Hepatocyte (in vitro differentiated cells): ENCODE results near the gene GUK1. TPM values are rescaled to one million over a fixed set of nuclear protein-coding genes. Genes with fewer than 3 reads are reported as not detected.
"Not testable (repeated sequence)": the region's sequence is repeated elsewhere in the genome, so short reads cannot be mapped to it uniquely, and the experiment has no call there.

Experiments
- DNase-seq: peaks from one replicate; pipeline ENCODE4 v3.0.0-alpha.2; 2016; ENCODE audit warnings: low spot score
- H2AFZ ChIP-seq: fragments of 200-600 bp; sonication (generic); 2 replicates; pipeline ENCODE4 v1.6.0; 2016; ENCODE audit warnings: antibody characterized with exemption, mild to moderate bottlenecking
- H3K27ac ChIP-seq: fragments of 200-600 bp; sonication (generic); 2 replicates; pipeline ENCODE4 v1.5.1; 2016; ENCODE audit warnings: mild to moderate bottlenecking
- H3K27me3 ChIP-seq: fragments of 200-600 bp; sonication (generic); 2 replicates; pipeline ENCODE4 v1.6.1; 2016
- H3K36me3 ChIP-seq: fragments of 200-600 bp; sonication (generic); replicated peaks from 2 replicates; pipeline ENCODE4 v1.5.1; 2016; ENCODE audit warnings: low read depth; ENCODE audit not compliant: insufficient read depth
- H3K4me1 ChIP-seq: fragments of 200-600 bp; sonication (generic); 2 replicates; pipeline ENCODE4 v1.5.1; 2016; ENCODE audit warnings: mild to moderate bottlenecking, moderate library complexity; ENCODE audit not compliant: insufficient read depth
- H3K4me2 ChIP-seq: fragments of 200-600 bp; sonication (generic); 2 replicates; pipeline ENCODE4 v1.6.0; 2016
- H3K4me3 ChIP-seq: fragments of 200-600 bp; sonication (generic); 2 replicates; pipeline ENCODE4 v1.5.1; 2016; ENCODE audit warnings: mild to moderate bottlenecking
- H3K79me2 ChIP-seq: fragments of 200-600 bp; sonication (generic); 2 replicates; pipeline ENCODE4 v1.6.0; 2017; ENCODE audit warnings: mild to moderate bottlenecking
- H3K9me2 ChIP-seq: fragments of 200-600 bp; sonication (generic); replicated peaks from 2 replicates; pipeline ENCODE4 v1.6.0; 2017; ENCODE audit warnings: mild to moderate bottlenecking; ENCODE audit not compliant: insufficient read depth
- H3K9me3 ChIP-seq: fragments of 200-600 bp; sonication (generic); 2 replicates; pipeline ENCODE4 v1.5.1; 2016; ENCODE audit warnings: low read depth, mild to moderate bottlenecking
- H4K20me1 ChIP-seq: fragments of 200-600 bp; sonication (generic); 2 replicates; pipeline ENCODE4 v1.6.0; 2016; ENCODE audit warnings: mild to moderate bottlenecking; ENCODE audit not compliant: insufficient read depth, poor library complexity, severe bottlenecking
- CTCF ChIP-seq: fragments of 200-600 bp; sonication (generic); IDR thresholded peaks from 2 replicates; pipeline ENCODE4 v1.5.1; 2016; ENCODE audit warnings: antibody characterized with exemption, mild to moderate bottlenecking; ENCODE audit not compliant: poor library complexity
- EZH2 ChIP-seq: fragments of 200-600 bp; sonication (generic); IDR thresholded peaks from 2 replicates; pipeline ENCODE4 v1.6.1; 2016; ENCODE audit warnings: antibody characterized with exemption, mild to moderate bottlenecking, borderline replicate concordance
- EZH2phosphoT487 ChIP-seq: fragments of 200-600 bp; sonication (generic); IDR thresholded peaks from one replicate; pipeline ENCODE4 v1.6.1; 2018; ENCODE audit warnings: antibody characterized with exemption, mild to moderate bottlenecking, low read depth, moderate library complexity; ENCODE audit not compliant: unreplicated experiment, severe bottlenecking
- WGBS: methylation state at CpG from one replicate; pipeline ENCODE4 v1.1.6; 2016; ENCODE audit warnings: low lambda C conversion rate; ENCODE audit errors: missing lambda C conversion rate; 5-methylcytosine and 5-hydroxymethylcytosine counted together
- polyA plus RNA-seq: library from polyadenylated mRNA; unstranded; fragments of >200 nt; fragmentation: Nextera tagmentation; extraction: Ambion mirVana; gene quantifications from 2 replicates; pipeline ENCODE4 v1.2.1, GENCODE V29; 2016
- total RNA-seq: library from RNA; depleted of rRNA; stranded (reverse); fragments of >200 nt; gene quantifications from 2 replicates; pipeline ENCODE4 v1.2.3, GENCODE V29; 2014

GUK1 gene
- total and polyA plus RNA-seq, 2 experiments from 2014 or later, result 158 to 368 TPM

GRCh38 chr1:228171221-228171891 is 31.3 kb downstream of the GUK1 start:
- H3K36me3 ChIP-seq, result no peaks in the 10 kb centered on the region
- 85% methylated on average over 8 of the region's 10 CpGs for WGBS

GRCh38 chr1:228172591-228173527 is 32.8 kb downstream of the GUK1 start:
- no peaks in the 10 kb centered on the region for H3K9me2 ChIP-seq
- H3K4me2 ChIP-seq, result no peak overlapping the region
- no peak for DNase-seq
- H3K4me3 ChIP-seq, result no peak overlapping the region
- peaks cover 35% of the 10 kb centered on the region for H3K79me2 ChIP-seq
- H3K4me1 ChIP-seq, result no peaks in the 10 kb centered on the region
- H3K27ac ChIP-seq, result no peak overlapping the region
- H3K9me3 ChIP-seq, result no peaks in the 10 kb centered on the region
- H4K20me1 ChIP-seq, result no peaks in the 10 kb centered on the region
- no peak for TF ChIP-seq EZH2
- TF ChIP-seq EZH2phosphoT487, result no peak
- no peak for TF ChIP-seq CTCF
- H3K36me3 ChIP-seq, result no peaks in the 10 kb centered on the region
- WGBS, result 94% methylated on average over 20 of the region's 21 CpGs
- no peaks in the 10 kb centered on the region for H3K27me3 ChIP-seq
- no peak overlapping the region for H2AFZ ChIP-seq

More at GRCh38 chr1:228171221-228171891, 31.3 kb downstream of the GUK1 start:
- no peaks in the 10 kb centered on the region for H3K9me3 ChIP-seq
- H3K27me3 ChIP-seq, result no peaks in the 10 kb centered on the region
- H2AFZ ChIP-seq, result no peak overlapping the region
- H3K4me1 ChIP-seq, result peaks cover 6% of the 10 kb centered on the region
- H4K20me1 ChIP-seq, result no peaks in the 10 kb centered on the region
- H3K4me2 ChIP-seq, result no peak overlapping the region
- no peak overlapping the region for H3K4me3 ChIP-seq
- H3K79me2 ChIP-seq, result peaks cover 48% of the 10 kb centered on the region
- no peak overlapping the region for H3K27ac ChIP-seq
- no peak for DNase-seq
- TF ChIP-seq EZH2phosphoT487, result no peak
- no peak for TF ChIP-seq EZH2
- no peak for TF ChIP-seq CTCF
- no peaks in the 10 kb centered on the region for H3K9me2 ChIP-seq

GRCh38 chr1:228173528-228174481 is 33.7 kb downstream of the GUK1 start:
- H3K4me3 ChIP-seq, H3K4me1 ChIP-seq, H3K4me2 ChIP-seq, DNase-seq, H3K9me3 ChIP-seq, H4K20me1 ChIP-seq, H3K36me3 ChIP-seq, H3K27me3 ChIP-seq, H3K27ac ChIP-seq, H3K9me2 ChIP-seq, H2AFZ ChIP-seq: not testable (repeated sequence)
- 59% methylated on average over 29 of the region's 69 CpGs for WGBS
- H3K79me2 ChIP-seq, result peaks cover 25% of the 10 kb centered on the region
